ENCODE data around the gene DPY30. TPM values are rescaled to one million over a fixed set of nuclear protein-coding genes. Genes with fewer than 3 reads are reported as not detected.
A peak's percentile ranks its signal among the peaks of the same experiment; 100 is the strongest.
"Not testable (repeated sequence)": the region's sequence is repeated elsewhere in the genome, so short reads cannot be mapped to it uniquely, and the experiment has no call there.

Gene DPY30
- 41.9 TPM for total RNA-seq

- DNase-seq, result peak; percentile 84
These were observed at the start of gene DPY30 for GRCh38 chr2:32039447-32040219. TSS of gene DPY30 (minus strand) at chr2:32039805. CDS start at chr2:32039456, 349 bp downstream.

GRCh38 chr2:32074134-32074506 is 34.5 kb upstream of the DPY30 start:
- no peak for DNase-seq

GRCh38 chr2:32067549-32067948 is 27.9 kb upstream of the DPY30 start:
- no peak for DNase-seq

- no peak for DNase-seq
These were observed 25.1 kb upstream of the DPY30 start for GRCh38 chr2:32064713-32065112.

GRCh38 chr2:32064021-32064601 is 24.5 kb upstream of the DPY30 start:
- DNase-seq, result no peak

GRCh38 chr2:32063310-32064020 is 23.9 kb upstream of the DPY30 start, which contains the start of gene SPAST:
TSS of gene SPAST (plus strand) at chr2:32063556. CDS start at chr2:32063832, 276 bp downstream.
- DNase-seq, result peak; percentile 97

GRCh38 chr2:32061973-32062861 is 22.6 kb upstream of the DPY30 start:
- peak; percentile 37 for DNase-seq

- DNase-seq, result no peak
These were observed 21.8 kb upstream of the DPY30 start for GRCh38 chr2:32061430-32061829.

- DNase-seq, result no peak
These were observed 20.7 kb upstream of the DPY30 start for GRCh38 chr2:32060266-32060665.

- DNase-seq, result no peak
These were observed 18.5 kb upstream of the DPY30 start for GRCh38 chr2:32058130-32058529.

- not testable (repeated sequence) for DNase-seq
These were observed 15.0 kb upstream of the DPY30 start for GRCh38 chr2:32054583-32054982.

GRCh38 chr2:32051836-32052439 is 12.3 kb upstream of the DPY30 start:
- DNase-seq, result no peak

GRCh38 chr2:32043561-32043960 is 4.0 kb upstream of the DPY30 start:
- DNase-seq, result no peak

- DNase-seq, result not testable (repeated sequence)
These were observed 5.3 kb downstream of the DPY30 start for GRCh38 chr2:32034198-32034887.

- DNase-seq, result not testable (repeated sequence)
These were observed 20.7 kb downstream of the DPY30 start for GRCh38 chr2:32018789-32019482.

GRCh38 chr2:32012872-32013271 is 26.7 kb downstream of the DPY30 start:
- DNase-seq, result no peak

GRCh38 chr2:32011485-32011960 is 28.1 kb downstream of the DPY30 start:
- DNase-seq, result no peak

GRCh38 chr2:32010670-32011484 is 28.7 kb downstream of the DPY30 start, which contains the start of gene MEMO1:
TSS of gene MEMO1 (minus strand) at chr2:32011008. CDS start at chr2:32010247, 761 bp downstream.
- DNase-seq, result peak; percentile 88

GRCh38 chr2:32010280-32010669 is 29.3 kb downstream of the DPY30 start:
- not testable (repeated sequence) for DNase-seq

Measured in skin of body (tissue), 2 donors.